GM18858 (cell line): Measurements from ENCODE around the gene UBE2I.
"Not testable (repeated sequence)": the region's sequence is repeated elsewhere in the genome, so short reads cannot be mapped to it uniquely, and the experiment has no call there.

Experiments used
- ATAC-seq: cut with Tn5 transposase; IDR thresholded peaks from one replicate; pipeline ENCODE4 v1.9.1; 2021; ENCODE audit not compliant: unreplicated experiment

The UBE2I gene

GRCh38 chr16:1292208-1292607, 17.2 kb upstream of the UBE2I start:
- not testable (repeated sequence) for ATAC-seq

- ATAC-seq: not testable (repeated sequence)
These were observed 16.6 kb upstream of the UBE2I start for GRCh38 chr16:1292808-1293207.

GRCh38 chr16:1293921-1294656, 15.3 kb upstream of the UBE2I start:
- no peak for ATAC-seq

- no peak for ATAC-seq
These were observed 14.0 kb upstream of the UBE2I start for GRCh38 chr16:1295465-1295864.

GRCh38 chr16:1296688-1297017, 12.8 kb upstream of the UBE2I start:
- not testable (repeated sequence) for ATAC-seq

GRCh38 chr16:1297018-1297696, 12.3 kb upstream of the UBE2I start:
- ATAC-seq: no peak

GRCh38 chr16:1298406-1298805, 11.0 kb upstream of the UBE2I start:
- no peak for ATAC-seq

- ATAC-seq: no peak
These were observed 10.2 kb upstream of the UBE2I start for GRCh38 chr16:1299012-1299867.

GRCh38 chr16:1299868-1300203, 9.6 kb upstream of the UBE2I start:
- ATAC-seq: no peak

- no peak for ATAC-seq
These were observed 8.6 kb upstream of the UBE2I start for GRCh38 chr16:1300664-1301476.

- no peak for ATAC-seq
These were observed 7.9 kb upstream of the UBE2I start for GRCh38 chr16:1301562-1301961.

GRCh38 chr16:1305823-1306222, 3.6 kb upstream of the UBE2I start:
- no peak for ATAC-seq

GRCh38 chr16:1306334-1306733, 3.1 kb upstream of the UBE2I start:
- no peak for ATAC-seq

GRCh38 chr16:1308036-1308976, 1.1 kb upstream of the UBE2I start:
- peak; percentile 11 for ATAC-seq

- ATAC-seq: peak; percentile 10
These were observed 724 bp downstream of the UBE2I start for GRCh38 chr16:1309888-1310831.

- ATAC-seq: no peak
These were observed 1.4 kb downstream of the UBE2I start for GRCh38 chr16:1310832-1311200.

- ATAC-seq: no peak
These were observed 1.8 kb downstream of the UBE2I start for GRCh38 chr16:1311212-1311737.

GRCh38 chr16:1311738-1312466, 2.5 kb downstream of the UBE2I start:
- no peak for ATAC-seq
